Motor neuron (in vitro differentiated cells): ENCODE results near the gene GBP5. TPM values are rescaled to one million over a fixed set of nuclear protein-coding genes. Genes with fewer than 3 reads are reported as not detected.
"Not testable (repeated sequence)": the region's sequence is repeated elsewhere in the genome, so short reads cannot be mapped to it uniquely, and the experiment has no call there.

Source experiments
- ATAC-seq, 8 experiments: fragments of 200-7000 bp; cut with Tn5 transposase; replicated peaks in 6 of 8; 2 replicates each; pipeline ENCODE4 v1.8.0; 2021; ENCODE audit warnings: mild to moderate bottlenecking in 8 of 8, moderate library complexity in 8 of 8
- H3K27ac ChIP-seq, 2 donors: fragments of 250-450 bp; sonication (Bioruptor Pico); 2 replicates each; pipeline ENCODE4 v1.9.0; 2021; ENCODE audit warnings: antibody characterized with exemption in 2 of 2, mild to moderate bottlenecking in 2 of 2, moderate library complexity in 1 of 2
- H3K4me1 ChIP-seq, 2 donors: fragments of 250-450 bp; sonication (Bioruptor Pico); replicated peaks in 1 of 2; 2 replicates each; pipeline ENCODE4 v1.6.1; 2021; ENCODE audit warnings: antibody characterized with exemption in 2 of 2, mild to moderate bottlenecking in 2 of 2, moderate library complexity in 1 of 2
- H3K4me3 ChIP-seq, 5 donors: fragments of 250-450 bp; sonication (Bioruptor Pico); 2 replicates each; pipeline ENCODE4 v1.9.0; 2021; ENCODE audit warnings: antibody characterized with exemption in 5 of 5, mild to moderate bottlenecking in 5 of 5, moderate library complexity in 4 of 5
- WGBS, 10 experiments: fragments of 450-650 bp; shearing (Covaris generic); methylation state at CpG; one replicate each; pipeline ENCODE4 v1.0.0; 2022; 5-methylcytosine and 5-hydroxymethylcytosine counted together
- in situ Hi-C, 9 experiments: fragments of 400-800 bp; cut with MboI; loops; one replicate each; pipeline ENCODE4 v1.15.0; 2021; ENCODE audit warnings: low sequenced_read_pairs in 9 of 9, low pct_unique_long_range_greater_than_20kb in 2 of 9; ENCODE audit not compliant: unreplicated experiment in 9 of 9
- total RNA-seq, 8 experiments: library from RNA; unstranded; fragments of 300-600 nt; gene quantifications; 2 replicates each; pipeline versions ENCODE4 v1.2.3 to v1.2.4, GENCODE V29; 2022

Gene GBP5
- total RNA-seq, 8 experiments from 2014 or later, result under 0.01 to 2.5 (median 0.47) TPM; not detected in 1

- in situ Hi-C loops, result no loop called here
- 0 to 96% (median 84%) methylated on average over 1 to 4 of the region's 13 CpGs; no CpG with 5 or more reads in 7 of the 10 experiments for WGBS, 10 experiments
- Histone ChIP-seq H3K4me1 (no peaks in the 10 kb centered on the region), H3K27ac (no peak overlapping the region), H3K4me3 (no peak overlapping the region)
- no peak for ATAC-seq
Observed at GRCh38 chr1:89273324-89273778, 691 bp upstream of the GBP5 start.

- H3K27ac ChIP-seq, result no peak overlapping the region
- no peak overlapping the region for H3K4me3 ChIP-seq
- in situ Hi-C loops, result no loop called here
- H3K4me1 ChIP-seq, result no peaks in the 10 kb centered on the region
- 3 to 100% (median 60%) methylated on average over 2 to 3 of the region's 3 CpGs for WGBS, 10 experiments
- ATAC-seq, result peak in 3 of 8 experiments; percentile 55 to 79 (median 71)
Observed at GRCh38 chr1:89271341-89272015, 1.2 kb downstream of the GBP5 start.

GRCh38 chr1:89270423-89270822, 2.2 kb downstream of the GBP5 start:
- WGBS, 10 experiments, result 33 to 100% (median 89%) methylated on average over 1 of the region's 1 CpG; no CpG with 5 or more reads in 1 of the 10 experiments
- Histone ChIP-seq H3K4me3 (no peak overlapping the region), H3K27ac (no peak overlapping the region), H3K4me1 (no peaks in the 10 kb centered on the region)
- no peak for ATAC-seq
- in situ Hi-C loops, result no loop called here

GRCh38 chr1:89269277-89269676, 3.4 kb downstream of the GBP5 start:
- H3K4me1 ChIP-seq, result no peaks in the 10 kb centered on the region
- H3K27ac ChIP-seq, result no peak overlapping the region
- 70 to 100% (median 88%) methylated on average over 1 to 5 of the region's 5 CpGs; no CpG with 5 or more reads in 1 of the 10 experiments for WGBS, 10 experiments
- no peak overlapping the region for H3K4me3 ChIP-seq
- no peak for ATAC-seq
- in situ Hi-C loops, result no loop called here

GRCh38 chr1:89262643-89263042, 10.0 kb downstream of the GBP5 start:
- in situ Hi-C loops, result no loop called here
- Histone ChIP-seq H3K4me1 (no peaks in the 10 kb centered on the region), H3K27ac (no peak overlapping the region), H3K4me3 (no peak overlapping the region)
- peak in 3 of 8 experiments; percentile 68 to 80 (median 69) for ATAC-seq
- 0 to 100% (median 68%) methylated on average over 1 to 2 of the region's 2 CpGs for WGBS, 10 experiments

GRCh38 chr1:89261926-89262515, 10.6 kb downstream of the GBP5 start:
- Histone ChIP-seq H3K4me3 (no peak overlapping the region), H3K4me1 (no peaks in the 10 kb centered on the region), H3K27ac (no peak overlapping the region)
- WGBS, 10 experiments, result 35 to 89% (median 78%) methylated on average over 3 to 6 of the region's 6 CpGs
- in situ Hi-C loops, result no loop called here
- peak in 1 of 8 experiments; percentile 10 for ATAC-seq

- in situ Hi-C loops, result no loop called here
- no peaks in the 10 kb centered on the region for H3K4me1 ChIP-seq
- 8 to 78% (median 50%) methylated on average over 2 to 5 of the region's 5 CpGs for WGBS, 10 experiments
- peak in 6 of 8 experiments; percentile 27 to 86 (median 50) for ATAC-seq
- no peak overlapping the region for H3K27ac ChIP-seq
- H3K4me3 ChIP-seq, result no peak overlapping the region
Observed at GRCh38 chr1:89260566-89261255, 11.9 kb downstream of the GBP5 start.

- no peak overlapping the region for H3K4me3 ChIP-seq
- WGBS, 10 experiments, result 50 to 100% (median 88%) methylated on average over 1 to 4 of the region's 4 CpGs; no CpG with 5 or more reads in 5 of the 10 experiments
- peak in 2 of 8 experiments; percentile 6 to 8 for ATAC-seq
- H3K27ac ChIP-seq, result no peak overlapping the region
- in situ Hi-C loops, result no loop called here
- H3K4me1 ChIP-seq, result no peaks in the 10 kb centered on the region
Observed at GRCh38 chr1:89260042-89260441, 12.6 kb downstream of the GBP5 start.

- in situ Hi-C loops, result no loop called here
- 51 to 100% (median 86%) methylated on average over 1 to 8 of the region's 11 CpGs; no CpG with 5 or more reads in 2 of the 10 experiments for WGBS, 10 experiments
- ATAC-seq, result no peak
- Histone ChIP-seq H3K4me3 (no peak overlapping the region), H3K4me1 (no peaks in the 10 kb centered on the region), H3K27ac (no peak overlapping the region)
Observed at GRCh38 chr1:89259283-89259971, 13.2 kb downstream of the GBP5 start.

- H3K27ac ChIP-seq, result no peak overlapping the region
- 0 to 90% (median 71%) methylated on average over 1 to 2 of the region's 2 CpGs; no CpG with 5 or more reads in 2 of the 10 experiments for WGBS, 10 experiments
- ATAC-seq, result no peak
- in situ Hi-C loops, result no loop called here
- no peak overlapping the region for H3K4me3 ChIP-seq
- no peaks in the 10 kb centered on the region for H3K4me1 ChIP-seq
Observed at GRCh38 chr1:89257041-89257440, 15.6 kb downstream of the GBP5 start.

- H3K27ac ChIP-seq, ATAC-seq, in situ Hi-C loops, H3K4me1 ChIP-seq, H3K4me3 ChIP-seq: not testable (repeated sequence)
- WGBS, 10 experiments, result 80 to 100% (median 95%) methylated on average over 1 to 8 of the region's 8 CpGs; no CpG with 5 or more reads in 1 of the 10 experiments
Observed at GRCh38 chr1:89255581-89255980, 17.1 kb downstream of the GBP5 start.

- H3K4me1 ChIP-seq, result no peaks in the 10 kb centered on the region
- in situ Hi-C loops, result no loop called here
- peak in 3 of 8 experiments; percentile 17 to 54 (median 34) for ATAC-seq
- H3K27ac ChIP-seq, result no peak overlapping the region
- WGBS, 10 experiments, result 10 to 100% (median 70%) methylated on average over 1 to 4 of the region's 4 CpGs
- H3K4me3 ChIP-seq, result no peak overlapping the region
Observed at GRCh38 chr1:89254658-89255287, 17.9 kb downstream of the GBP5 start.
